Fibroblast of the aortic adventitia (primary cell): ENCODE measurements around the gene TARP.
"Not testable (repeated sequence)": the region's sequence is repeated elsewhere in the genome, so short reads cannot be mapped to it uniquely, and the experiment has no call there.

ENCODE experiments used
- DNase-seq: peaks from one replicate; pipeline ENCODE4 v3.0.0-alpha.2; 2010; ENCODE audit warnings: low read depth
- H3K4me3 ChIP-seq: 2 replicates; pipeline ENCODE4 v1.5.1; 2011; ENCODE audit warnings: low read depth, mild to moderate bottlenecking, control low read depth, low read length, moderate library complexity
- CTCF ChIP-seq: IDR thresholded peaks from 2 replicates; pipeline ENCODE4 v1.5.1; 2011; ENCODE audit warnings: mild to moderate bottlenecking, low read length, control low read depth, inconsistent platforms; ENCODE audit not compliant: insufficient read depth

The TARP gene

DNA sequence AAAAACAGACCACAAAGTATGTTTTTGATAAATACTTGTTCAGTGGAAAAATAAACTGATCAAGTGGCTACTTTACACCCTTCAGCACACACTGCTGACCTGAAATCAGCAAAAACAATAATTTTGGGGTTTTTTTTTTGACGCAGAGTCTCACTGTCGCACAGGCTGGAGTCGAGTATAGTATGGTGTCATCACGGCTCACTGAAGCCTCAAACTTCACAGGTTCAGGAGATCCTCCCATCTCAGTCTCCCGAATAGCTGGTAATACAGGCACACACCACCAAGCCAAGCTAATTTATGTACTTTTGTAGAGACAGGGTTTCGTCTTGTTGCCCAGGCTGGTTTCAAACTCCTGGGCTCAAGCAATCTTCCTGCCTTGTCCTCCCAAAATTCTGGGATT is 30.6 kb downstream of the TARP start:
- no peak for TF ChIP-seq CTCF
- H3K4me3 ChIP-seq: no peak overlapping the region
- no peak for DNase-seq

GRCh38 chr7:38241071-38241470 is 32.4 kb downstream of the TARP start:
- H3K4me3 ChIP-seq: no peak overlapping the region
- TF ChIP-seq CTCF: no peak
- no peak for DNase-seq

DNA sequence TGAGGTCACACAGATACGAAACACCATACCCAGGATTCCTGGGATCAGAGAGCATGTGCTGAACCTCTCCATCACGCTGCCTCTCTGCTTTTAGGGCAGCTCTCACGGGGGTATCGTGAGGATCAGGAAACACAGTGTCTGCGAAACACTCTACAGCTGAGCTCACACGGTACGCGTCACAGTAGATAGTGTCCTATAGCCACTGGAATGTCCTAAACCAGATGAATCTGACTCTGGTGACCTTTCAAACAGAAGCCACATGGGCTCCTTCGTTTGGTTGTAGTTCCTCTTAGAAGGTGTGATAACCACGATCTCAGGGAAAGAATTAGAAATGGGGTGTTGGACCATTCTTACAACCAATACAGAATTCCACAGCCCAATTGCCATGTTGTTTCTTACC is 34.3 kb downstream of the TARP start:
- H3K4me3 ChIP-seq, DNase-seq: not testable (repeated sequence)

DNA sequence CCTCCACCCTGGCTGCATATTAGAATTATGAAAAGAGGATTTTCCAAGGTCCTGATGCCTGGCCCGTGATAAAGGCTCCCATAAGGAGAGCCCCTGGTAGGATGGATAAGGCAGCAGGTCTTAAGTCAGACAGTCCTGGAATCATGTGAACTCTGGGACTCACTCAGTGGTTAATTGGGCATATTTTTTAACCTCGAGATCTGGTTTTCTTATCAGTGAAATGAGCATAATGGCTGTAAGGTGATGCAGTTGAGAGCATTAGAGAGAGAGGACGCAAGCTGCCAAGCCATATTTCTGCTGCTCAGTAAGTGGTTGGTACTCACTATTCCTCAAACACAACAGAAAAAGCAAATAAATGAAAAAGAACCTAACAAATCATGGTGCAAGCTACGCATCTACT is 37.8 kb downstream of the TARP start:
- DNase-seq: no peak
- no peak for TF ChIP-seq CTCF
- H3K4me3 ChIP-seq: no peak overlapping the region

GRCh38 chr7:38234759-38235158 is 38.7 kb downstream of the TARP start:
- not testable (repeated sequence) for H3K4me3 ChIP-seq, DNase-seq

DNA sequence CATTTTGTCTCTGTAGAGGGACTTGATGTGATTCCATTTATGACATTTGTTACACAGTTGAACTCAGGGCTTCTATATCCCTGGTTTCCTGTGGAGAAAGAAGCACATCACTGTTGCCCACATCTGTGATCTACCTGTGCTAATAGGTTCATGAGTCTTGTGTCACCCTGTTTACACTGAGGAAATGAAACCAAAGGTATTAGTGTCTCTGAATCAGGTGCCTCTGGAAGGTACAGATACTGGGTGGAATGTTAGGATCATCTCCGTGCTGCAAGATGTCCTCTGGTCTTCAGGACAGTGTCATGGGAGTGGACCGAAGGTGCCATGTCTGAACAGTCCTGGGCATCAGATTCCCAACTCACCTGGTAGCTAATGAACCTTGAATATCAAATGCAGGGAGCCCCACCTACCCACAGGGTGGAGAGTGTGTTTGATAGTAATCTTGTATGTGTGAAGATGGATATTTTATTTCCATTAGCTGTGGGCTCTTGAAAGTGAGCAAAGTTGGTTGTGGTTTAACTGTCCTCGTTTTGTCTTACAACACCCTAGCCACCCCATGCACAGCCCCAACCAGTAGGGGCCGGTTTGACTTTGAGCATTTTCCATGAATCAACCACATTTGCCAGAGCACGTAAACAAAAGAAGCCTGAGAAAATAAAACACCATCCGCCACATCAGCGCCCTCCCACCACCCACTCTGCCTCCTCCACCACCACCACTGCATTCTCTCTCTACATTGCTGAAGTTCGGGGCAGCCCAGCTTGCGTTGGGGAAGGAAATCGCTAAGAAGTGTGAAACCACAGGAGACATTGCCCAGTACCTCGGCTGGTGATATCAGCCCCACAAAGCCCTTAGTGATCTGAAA is 40.7 kb downstream of the TARP start:
- no peak for TF ChIP-seq CTCF
- DNase-seq: no peak
- H3K4me3 ChIP-seq: no peak overlapping the region

DNA sequence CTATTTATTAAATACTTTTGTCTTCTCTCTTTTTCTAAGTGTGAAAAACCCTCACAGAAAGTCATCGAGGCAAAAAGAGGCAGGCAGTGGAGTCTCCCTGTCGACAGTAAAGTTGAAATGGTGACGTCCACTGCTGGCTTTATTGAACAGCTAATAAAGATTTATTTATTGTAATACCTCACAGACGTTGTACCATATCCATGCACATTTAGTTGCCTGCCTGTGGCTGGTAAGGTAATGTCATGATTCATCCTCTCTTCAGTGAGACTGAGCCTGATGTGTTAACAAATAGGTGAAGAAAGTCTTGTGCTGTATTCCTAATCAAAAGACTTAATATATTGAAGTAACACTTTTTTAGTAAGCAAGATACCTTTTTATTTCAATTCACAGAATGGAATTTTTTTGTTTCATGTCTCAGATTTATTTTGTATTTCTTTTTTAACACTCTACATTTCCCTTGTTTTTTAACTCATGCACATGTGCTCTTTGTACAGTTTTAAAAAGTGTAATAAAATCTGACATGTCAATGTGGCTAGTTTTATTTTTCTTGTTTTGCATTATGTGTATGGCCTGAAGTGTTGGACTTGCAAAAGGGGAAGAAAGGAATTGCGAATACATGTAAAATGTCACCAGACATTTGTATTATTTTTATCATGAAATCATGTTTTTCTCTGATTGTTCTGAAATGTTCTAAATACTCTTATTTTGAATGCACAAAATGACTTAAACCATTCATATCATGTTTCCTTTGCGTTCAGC is 43.4 kb downstream of the TARP start:
- H3K4me3 ChIP-seq: no peak overlapping the region
- no peak for DNase-seq
- no peak for TF ChIP-seq CTCF
